ENCODE measurements around the gene DPYD.

DNA sequence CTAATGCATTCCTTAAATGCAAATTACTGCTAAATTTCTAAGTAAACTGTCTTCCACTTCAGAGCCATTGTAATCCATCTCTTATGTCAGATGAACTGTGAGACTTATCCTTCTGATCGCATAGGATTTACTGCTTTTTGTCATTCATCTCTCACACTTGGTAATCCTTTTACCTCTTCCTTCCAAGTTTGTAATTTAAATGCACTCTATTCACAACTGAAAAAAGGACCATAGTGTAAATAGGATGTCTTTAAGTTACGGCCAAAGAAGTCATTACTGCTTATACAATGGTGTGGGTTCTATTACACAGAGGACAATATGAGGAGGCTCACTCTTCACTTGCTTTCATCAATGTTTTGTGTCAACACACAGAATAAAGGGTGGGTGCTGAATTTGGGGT is 806.0 kb downstream of the DPYD start:
- TF ChIP-seq, protein P1, sequence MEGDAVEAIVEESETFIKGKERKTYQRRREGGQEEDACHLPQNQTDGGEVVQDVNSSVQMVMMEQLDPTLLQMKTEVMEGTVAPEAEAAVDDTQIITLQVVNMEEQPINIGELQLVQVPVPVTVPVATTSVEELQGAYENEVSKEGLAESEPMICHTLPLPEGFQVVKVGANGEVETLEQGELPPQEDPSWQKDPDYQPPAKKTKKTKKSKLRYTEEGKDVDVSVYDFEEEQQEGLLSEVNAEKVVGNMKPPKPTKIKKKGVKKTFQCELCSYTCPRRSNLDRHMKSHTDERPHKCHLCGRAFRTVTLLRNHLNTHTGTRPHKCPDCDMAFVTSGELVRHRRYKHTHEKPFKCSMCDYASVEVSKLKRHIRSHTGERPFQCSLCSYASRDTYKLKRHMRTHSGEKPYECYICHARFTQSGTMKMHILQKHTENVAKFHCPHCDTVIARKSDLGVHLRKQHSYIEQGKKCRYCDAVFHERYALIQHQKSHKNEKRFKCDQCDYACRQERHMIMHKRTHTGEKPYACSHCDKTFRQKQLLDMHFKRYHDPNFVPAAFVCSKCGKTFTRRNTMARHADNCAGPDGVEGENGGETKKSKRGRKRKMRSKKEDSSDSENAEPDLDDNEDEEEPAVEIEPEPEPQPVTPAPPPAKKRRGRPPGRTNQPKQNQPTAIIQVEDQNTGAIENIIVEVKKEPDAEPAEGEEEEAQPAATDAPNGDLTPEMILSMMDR (IDR thresholded peaks at IDR 0.05; ENCODE audit: low read length): no peak
- TF ChIP-seq EZH2phosphoT487 (IDR thresholded peaks at IDR 0.05; ENCODE audit: low read length): no peak
